Activated naive CD4-positive, alpha-beta T cell treated with anti-CD3 and anti-CD28 coated beads, Interleukin-2, amount 50 U/mL, for 16 hours (primary cell): Measurements from ENCODE around the gene TMEM63C.
"Not testable (repeated sequence)": the region's sequence is repeated elsewhere in the genome, so short reads cannot be mapped to it uniquely, and the experiment has no call there.

Experiments used
- DNase-seq: peaks from one replicate; pipeline ENCODE4 v3.0.0-alpha.2; 2020

Gene TMEM63C

GRCh38 chr14:77157740-77158139 is 23.9 kb upstream of the TMEM63C start:
- DNase-seq, result no peak

GRCh38 chr14:77158175-77158881 is 23.3 kb upstream of the TMEM63C start:
- DNase-seq, result no peak

GRCh38 chr14:77158882-77159255 is 22.7 kb upstream of the TMEM63C start:
- no peak for DNase-seq

- no peak for DNase-seq
Measured at GRCh38 chr14:77161011-77161410, 20.6 kb upstream of the TMEM63C start.

GRCh38 chr14:77170045-77170444 is 11.6 kb upstream of the TMEM63C start:
- DNase-seq, result no peak

GRCh38 chr14:77172916-77173315 is 8.7 kb upstream of the TMEM63C start:
- no peak for DNase-seq

GRCh38 chr14:77173911-77174617 is 7.5 kb upstream of the TMEM63C start:
- DNase-seq, result not testable (repeated sequence)

- DNase-seq, result no peak
Measured at GRCh38 chr14:77175843-77176242, 5.8 kb upstream of the TMEM63C start.

GRCh38 chr14:77177702-77178101 is 3.9 kb upstream of the TMEM63C start:
- no peak for DNase-seq

- DNase-seq, result no peak
Measured at GRCh38 chr14:77178656-77179055, 2.9 kb upstream of the TMEM63C start.

GRCh38 chr14:77180726-77181602 is 634 bp upstream of the TMEM63C start:
- no peak for DNase-seq

GRCh38 chr14:77183896-77184295 is 2.3 kb downstream of the TMEM63C start:
- no peak for DNase-seq

- no peak for DNase-seq
Measured at GRCh38 chr14:77184396-77185092, 2.9 kb downstream of the TMEM63C start.

- no peak for DNase-seq
Measured at GRCh38 chr14:77185093-77185465, 3.5 kb downstream of the TMEM63C start.

GRCh38 chr14:77186911-77187648 is 5.5 kb downstream of the TMEM63C start:
- DNase-seq, result no peak

- DNase-seq, result no peak
Measured at GRCh38 chr14:77187649-77188012, 6.0 kb downstream of the TMEM63C start.

GRCh38 chr14:77189479-77189878 is 7.9 kb downstream of the TMEM63C start:
- DNase-seq, result no peak

- DNase-seq, result no peak
Measured at GRCh38 chr14:77190977-77191376, 9.4 kb downstream of the TMEM63C start.

GRCh38 chr14:77194706-77195105 is 13.1 kb downstream of the TMEM63C start:
- no peak for DNase-seq

- no peak for DNase-seq
Measured at GRCh38 chr14:77195766-77196165, 14.2 kb downstream of the TMEM63C start.

- no peak for DNase-seq
Measured at GRCh38 chr14:77197988-77198387, 16.4 kb downstream of the TMEM63C start.

- no peak for DNase-seq
Measured at GRCh38 chr14:77198561-77198960, 17.0 kb downstream of the TMEM63C start.
